ENCODE data around the gene PCDHGB2.
"Not testable (repeated sequence)": the region's sequence is repeated elsewhere in the genome, so short reads cannot be mapped to it uniquely, and the experiment has no call there.

PCDHGB2 gene

GRCh38 chr5:141387557-141388311 lies 27.9 kb downstream of the PCDHGB2 start, which contains the start of gene PCDHGB4:
Gene PCDHGB4, plus strand, starts transcription at chr5:141387698. Its CDS starts 187 bp downstream, at chr5:141387885.
- H3K4me1 Mint-ChIP-seq (ENCODE audit: low read depth); H3K27ac Mint-ChIP-seq; DNase-seq: not testable (repeated sequence)
- Mint-ChIP-seq H3K9me3 (peaks cover 54% of the 10 kb centered on the region), H3K27me3 (peaks cover 89% of the 10 kb centered on the region), H3K36me3 (ENCODE audit: low read depth) (peaks cover 14% of the 10 kb centered on the region), H3K4me3 (peak within 1 kb of the TSS; percentile 51)

- DNase-seq, result no peak
- H3K4me1 Mint-ChIP-seq (ENCODE audit: low read depth), result peaks cover 2% of the 10 kb centered on the region
- H3K27me3 Mint-ChIP-seq, result peaks cover 89% of the 10 kb centered on the region
- peaks cover 16% of the 10 kb centered on the region for H3K36me3 Mint-ChIP-seq (ENCODE audit: low read depth)
- no peak overlapping the region for H3K4me3 Mint-ChIP-seq
- H3K27ac Mint-ChIP-seq, result no peak overlapping the region
- peaks cover 56% of the 10 kb centered on the region for H3K9me3 Mint-ChIP-seq
Measured at GRCh38 chr5:141388661-141389060, 28.9 kb downstream of the PCDHGB2 start.

GRCh38 chr5:141389153-141390042 lies 29.6 kb downstream of the PCDHGB2 start:
- Mint-ChIP-seq H3K36me3 (ENCODE audit: low read depth) (peaks cover 18% of the 10 kb centered on the region), H3K27me3 (peaks cover 89% of the 10 kb centered on the region), H3K27ac (no peak overlapping the region), H3K4me1 (ENCODE audit: low read depth) (peaks cover 2% of the 10 kb centered on the region), H3K4me3 (no peak overlapping the region), H3K9me3 (peaks cover 57% of the 10 kb centered on the region)
- DNase-seq, result no peak

- DNase-seq, result no peak
- Mint-ChIP-seq H3K9me3 (peaks cover 48% of the 10 kb centered on the region), H3K27ac (no peak within 1 kb of the TSS)
Measured at GRCh38 chr5:141392429-141393198, 32.8 kb downstream of the PCDHGB2 start, which contains the start of gene PCDHGA8. Gene PCDHGA8, plus strand, starts transcription at chr5:141392633. Its CDS starts 181 bp downstream, at chr5:141392814.

GRCh38 chr5:141393267-141393666 lies 33.5 kb downstream of the PCDHGB2 start:
- Mint-ChIP-seq H3K27me3 (peaks cover 85% of the 10 kb centered on the region), H3K4me1 (ENCODE audit: low read depth) (peaks cover 2% of the 10 kb centered on the region), H3K4me3 (no peak overlapping the region), H3K36me3 (ENCODE audit: low read depth) (peaks cover 21% of the 10 kb centered on the region), H3K27ac (no peak overlapping the region), H3K9me3 (peaks cover 45% of the 10 kb centered on the region)
- no peak for DNase-seq

More at GRCh38 chr5:141392429-141393198, 32.8 kb downstream of the PCDHGB2 start, which contains the start of gene PCDHGA8:
- H3K27me3 Mint-ChIP-seq, result peaks cover 84% of the 10 kb centered on the region
- H3K4me3 Mint-ChIP-seq, result no peak within 1 kb of the TSS
- H3K36me3 Mint-ChIP-seq (ENCODE audit: low read depth), result peaks cover 22% of the 10 kb centered on the region
- peaks cover 2% of the 10 kb centered on the region for H3K4me1 Mint-ChIP-seq (ENCODE audit: low read depth)

GRCh38 chr5:141394401-141395187 lies 34.8 kb downstream of the PCDHGB2 start:
- not testable (repeated sequence) for H3K4me3 Mint-ChIP-seq; H3K27ac Mint-ChIP-seq; H3K4me1 Mint-ChIP-seq (ENCODE audit: low read depth); DNase-seq
- Mint-ChIP-seq H3K36me3 (ENCODE audit: low read depth) (peaks cover 23% of the 10 kb centered on the region), H3K9me3 (peaks cover 43% of the 10 kb centered on the region), H3K27me3 (peaks cover 85% of the 10 kb centered on the region)

GRCh38 chr5:141397756-141398551 lies 38.2 kb downstream of the PCDHGB2 start, which contains the start of gene PCDHGB5:
Gene PCDHGB5, plus strand, starts transcription at chr5:141397947. Its CDS starts 181 bp downstream, at chr5:141398128.
- Mint-ChIP-seq H3K27me3 (peaks cover 83% of the 10 kb centered on the region), H3K36me3 (ENCODE audit: low read depth) (peaks cover 21% of the 10 kb centered on the region), H3K9me3 (peaks cover 35% of the 10 kb centered on the region), H3K4me3 (peak within 1 kb of the TSS; percentile 50)
- H3K4me1 Mint-ChIP-seq (ENCODE audit: low read depth); H3K27ac Mint-ChIP-seq: not testable (repeated sequence)
- peak; percentile 52 for DNase-seq

- H3K4me3 Mint-ChIP-seq, result no peak overlapping the region
- H3K27me3 Mint-ChIP-seq, result peaks cover 83% of the 10 kb centered on the region
Measured at GRCh38 chr5:141398608-141399007, 38.8 kb downstream of the PCDHGB2 start.

GRCh38 chr5:141399555-141400258 lies 39.9 kb downstream of the PCDHGB2 start:
- Mint-ChIP-seq H3K4me1 (ENCODE audit: low read depth) (peaks cover 3% of the 10 kb centered on the region), H3K27me3 (peaks cover 83% of the 10 kb centered on the region), H3K9me3 (peaks cover 32% of the 10 kb centered on the region), H3K36me3 (ENCODE audit: low read depth) (peaks cover 15% of the 10 kb centered on the region), H3K4me3 (no peak overlapping the region), H3K27ac (no peak overlapping the region)
- DNase-seq, result no peak

More at GRCh38 chr5:141398608-141399007, 38.8 kb downstream of the PCDHGB2 start:
- Mint-ChIP-seq H3K36me3 (ENCODE audit: low read depth) (peaks cover 18% of the 10 kb centered on the region), H3K27ac (no peak overlapping the region), H3K4me1 (ENCODE audit: low read depth) (peaks cover 3% of the 10 kb centered on the region), H3K9me3 (peaks cover 31% of the 10 kb centered on the region)
- no peak for DNase-seq

- H3K4me1 Mint-ChIP-seq (ENCODE audit: low read depth), result peaks cover 3% of the 10 kb centered on the region
- H3K4me3 Mint-ChIP-seq, result peak within 1 kb of the TSS; percentile 58
- DNase-seq, result no peak
- no peak within 1 kb of the TSS for H3K27ac Mint-ChIP-seq
- peaks cover 28% of the 10 kb centered on the region for H3K9me3 Mint-ChIP-seq
- H3K36me3 Mint-ChIP-seq (ENCODE audit: low read depth), result peaks cover 12% of the 10 kb centered on the region
- H3K27me3 Mint-ChIP-seq, result peaks cover 80% of the 10 kb centered on the region
Measured at GRCh38 chr5:141402553-141403243, 42.9 kb downstream of the PCDHGB2 start, which contains the start of gene PCDHGA9. Gene PCDHGA9, plus strand, starts transcription at chr5:141402778. Its CDS starts 175 bp downstream, at chr5:141402953.

GRCh38 chr5:141403387-141403786 lies 43.6 kb downstream of the PCDHGB2 start:
- peaks cover 28% of the 10 kb centered on the region for H3K9me3 Mint-ChIP-seq
- H3K27me3 Mint-ChIP-seq, result peaks cover 83% of the 10 kb centered on the region

More at GRCh38 chr5:141403387-141403786, 43.6 kb downstream of the PCDHGB2 start:
- Mint-ChIP-seq H3K4me1 (ENCODE audit: low read depth) (peaks cover 3% of the 10 kb centered on the region), H3K27ac (no peak overlapping the region), H3K4me3 (no peak overlapping the region), H3K36me3 (ENCODE audit: low read depth) (peaks cover 14% of the 10 kb centered on the region)
- DNase-seq, result no peak

Data from activated T-cell treated with anti-CD3 and anti-CD28 coated beads, Interleukin-2, amount 50 U/mL, for 24 hours (primary cell).